GM21526 (cell line): ENCODE measurements around the gene TYK2.
"Not testable (repeated sequence)": the region's sequence is repeated elsewhere in the genome, so short reads cannot be mapped to it uniquely, and the experiment has no call there.

ENCODE experiments used
- ATAC-seq: cut with Tn5 transposase; IDR thresholded peaks from one replicate; pipeline ENCODE4 v1.9.1; 2021; ENCODE audit warnings: moderate library complexity; ENCODE audit not compliant: unreplicated experiment, low FRiP score

Gene TYK2

GRCh38 chr19:10378124-10378523 lies 2.2 kb downstream of the TYK2 start:
- ATAC-seq: no peak

- ATAC-seq: not testable (repeated sequence)
Observed at GRCh38 chr19:10377140-10377640, 3.2 kb downstream of the TYK2 start.

GRCh38 chr19:10374931-10375330 lies 5.4 kb downstream of the TYK2 start:
- no peak for ATAC-seq

- ATAC-seq: no peak
Observed at GRCh38 chr19:10372690-10373089, 7.7 kb downstream of the TYK2 start.

- ATAC-seq: no peak
Observed at GRCh38 chr19:10368101-10368803, 12.1 kb downstream of the TYK2 start.

- ATAC-seq: not testable (repeated sequence)
Observed at GRCh38 chr19:10366950-10367512, 13.3 kb downstream of the TYK2 start.

GRCh38 chr19:10365518-10365917 lies 14.9 kb downstream of the TYK2 start:
- no peak for ATAC-seq

GRCh38 chr19:10364644-10365043 lies 15.7 kb downstream of the TYK2 start:
- ATAC-seq: no peak

GRCh38 chr19:10363789-10364281 lies 16.5 kb downstream of the TYK2 start:
- no peak for ATAC-seq

GRCh38 chr19:10362259-10362658 lies 18.1 kb downstream of the TYK2 start:
- no peak for ATAC-seq

GRCh38 chr19:10361569-10362011 lies 18.8 kb downstream of the TYK2 start:
- ATAC-seq: no peak

GRCh38 chr19:10356431-10356830 lies 23.9 kb downstream of the TYK2 start:
- ATAC-seq: no peak

- no peak for ATAC-seq
Observed at GRCh38 chr19:10353793-10354391, 26.5 kb downstream of the TYK2 start.

- ATAC-seq: no peak
Observed at GRCh38 chr19:10352764-10353671, 27.4 kb downstream of the TYK2 start.

GRCh38 chr19:10346509-10346908 lies 33.9 kb downstream of the TYK2 start:
- ATAC-seq: no peak

GRCh38 chr19:10344780-10345179 lies 35.6 kb downstream of the TYK2 start:
- no peak for ATAC-seq

GRCh38 chr19:10343495-10343894 lies 36.9 kb downstream of the TYK2 start:
- no peak for ATAC-seq

GRCh38 chr19:10339977-10340376 lies 40.4 kb downstream of the TYK2 start:
- ATAC-seq: no peak

GRCh38 chr19:10339380-10339960 lies 40.9 kb downstream of the TYK2 start, which contains the start of gene ICAM3:
TSS of gene ICAM3 (minus strand) at chr19:10339624. CDS start at chr19:10339614, 10 bp downstream.
- no peak for ATAC-seq

GRCh38 chr19:10338940-10339339 lies 41.4 kb downstream of the TYK2 start:
- ATAC-seq: no peak
